Cardiac muscle cell (in vitro differentiated cells and primary cell): Measurements from ENCODE around the gene CARS2. TPM values are rescaled to one million over a fixed set of nuclear protein-coding genes. Genes with fewer than 3 reads are reported as not detected.

ENCODE experiments used
- DNase-seq, 2 donors: peaks; one replicate each; pipeline versions ENCODE4 v3.0.0 to v3.0.0-alpha.2; 2010 to 2017; ENCODE audit warnings: low read depth in 1 of 2, low spot score in 1 of 2
- H3K27ac ChIP-seq: fragments of 200-600 bp; sonication (generic); 2 replicates; pipeline ENCODE4 v1.5.1; 2016
- H3K27me3 ChIP-seq: fragments of 200-600 bp; sonication (generic); 2 replicates; pipeline ENCODE4 v1.6.0; 2016; ENCODE audit warnings: control low read depth
- H3K36me3 ChIP-seq: fragments of 200-600 bp; sonication (generic); 2 replicates; pipeline ENCODE4 v1.5.1; 2016; ENCODE audit warnings: control low read depth
- H3K4me1 ChIP-seq: fragments of 200-600 bp; sonication (generic); 2 replicates; pipeline ENCODE4 v1.8.1; 2017; ENCODE audit warnings: low read depth, mild to moderate bottlenecking, mixed run types
- H3K4me3 ChIP-seq: fragments of 200-600 bp; sonication (generic); 2 replicates; pipeline ENCODE4 v1.5.1; 2016; ENCODE audit warnings: mild to moderate bottlenecking
- H3K9me3 ChIP-seq: fragments of 200-600 bp; sonication (generic); 2 replicates; pipeline ENCODE4 v1.5.1; 2017; ENCODE audit warnings: low read depth, mild to moderate bottlenecking, control low read depth
- CTCF ChIP-seq: IDR thresholded peaks from 2 replicates; pipeline ENCODE4 v1.5.1; 2012; ENCODE audit warnings: low read depth, mild to moderate bottlenecking, low read length
- polyA plus RNA-seq: library from polyadenylated mRNA; unstranded; fragments of >200 nt; fragmentation: Nextera tagmentation; extraction: Ambion mirVana; gene quantifications from 2 replicates; pipeline ENCODE4 v1.2.1, GENCODE V29; 2016
- total RNA-seq: library from RNA; depleted of rRNA; stranded (reverse); fragments of >200 nt; gene quantifications from 2 replicates; pipeline ENCODE4 v1.2.3, GENCODE V29; 2016

The CARS2 gene
- total and polyA plus RNA-seq, 2 experiments from 2014 or later, result 58.2 to 94.6 TPM

GRCh38 chr13:110627761-110628476 is 78.0 kb downstream of the CARS2 start:
- no peak for TF ChIP-seq CTCF
- Histone ChIP-seq H3K36me3 (peaks cover 2% of the 10 kb centered on the region), H3K9me3 (no peaks in the 10 kb centered on the region), H3K27me3 (no peaks in the 10 kb centered on the region), H3K4me1 (no peaks in the 10 kb centered on the region), H3K27ac (no peak overlapping the region), H3K4me3 (no peak overlapping the region)
- DNase-seq, result no peak

- Histone ChIP-seq H3K4me3 (no peak overlapping the region), H3K27ac (no peak overlapping the region), H3K27me3 (no peaks in the 10 kb centered on the region), H3K36me3 (peaks cover 2% of the 10 kb centered on the region), H3K4me1 (no peaks in the 10 kb centered on the region), H3K9me3 (no peaks in the 10 kb centered on the region)
- no peak for DNase-seq
- TF ChIP-seq CTCF, result no peak
These were observed 78.6 kb downstream of the CARS2 start for GRCh38 chr13:110627351-110627750.

- Histone ChIP-seq H3K36me3 (peaks cover 2% of the 10 kb centered on the region), H3K9me3 (no peaks in the 10 kb centered on the region), H3K4me1 (no peaks in the 10 kb centered on the region), H3K27ac (no peak overlapping the region), H3K4me3 (no peak overlapping the region), H3K27me3 (no peaks in the 10 kb centered on the region)
- TF ChIP-seq CTCF, result no peak
- no peak for DNase-seq
These were observed 79.4 kb downstream of the CARS2 start for GRCh38 chr13:110626521-110626920.

GRCh38 chr13:110625771-110626321 is 80.1 kb downstream of the CARS2 start:
- peaks cover 2% of the 10 kb centered on the region for H3K36me3 ChIP-seq
- TF ChIP-seq CTCF, result no peak
- no peaks in the 10 kb centered on the region for H3K27me3 ChIP-seq
- no peaks in the 10 kb centered on the region for H3K9me3 ChIP-seq
- H3K4me1 ChIP-seq, result no peaks in the 10 kb centered on the region
- DNase-seq, result no peak
- no peak overlapping the region for H3K27ac ChIP-seq
- H3K4me3 ChIP-seq, result no peak overlapping the region

GRCh38 chr13:110624766-110625756 is 80.9 kb downstream of the CARS2 start:
- DNase-seq, result no peak
- no peaks in the 10 kb centered on the region for H3K4me1 ChIP-seq
- TF ChIP-seq CTCF, result no peak
- H3K9me3 ChIP-seq, result no peaks in the 10 kb centered on the region
- H3K4me3 ChIP-seq, result no peak overlapping the region
- peaks cover 2% of the 10 kb centered on the region for H3K36me3 ChIP-seq
- H3K27me3 ChIP-seq, result no peaks in the 10 kb centered on the region
- no peak overlapping the region for H3K27ac ChIP-seq
